Subcutaneous adipose tissue (tissue), 4 donors: ENCODE data around the gene IRF3. TPM values are rescaled to one million over a fixed set of nuclear protein-coding genes. Genes with fewer than 3 reads are reported as not detected.

Experiments used
- total RNA-seq, 4 donors: library from RNA; depleted of rRNA; stranded (reverse); fragments of >200 nt; gene quantifications; one replicate each; pipeline ENCODE4 v1.1.0, GENCODE V29; 2016
- TF ChIP-seq, protein P1 (sequence below): fragments of 450-650 bp; IDR thresholded peaks from one replicate; pipeline ENCODE4 v1.5.1; 2016; ENCODE audit warnings: low read depth, mild to moderate bottlenecking, control low read depth, antibody characterized with exemption, moderate library complexity

IRF3 gene
- total RNA-seq, 4 donors from 2014 or later, result 21.8 to 66.5 (median 39.0) TPM

DNA sequence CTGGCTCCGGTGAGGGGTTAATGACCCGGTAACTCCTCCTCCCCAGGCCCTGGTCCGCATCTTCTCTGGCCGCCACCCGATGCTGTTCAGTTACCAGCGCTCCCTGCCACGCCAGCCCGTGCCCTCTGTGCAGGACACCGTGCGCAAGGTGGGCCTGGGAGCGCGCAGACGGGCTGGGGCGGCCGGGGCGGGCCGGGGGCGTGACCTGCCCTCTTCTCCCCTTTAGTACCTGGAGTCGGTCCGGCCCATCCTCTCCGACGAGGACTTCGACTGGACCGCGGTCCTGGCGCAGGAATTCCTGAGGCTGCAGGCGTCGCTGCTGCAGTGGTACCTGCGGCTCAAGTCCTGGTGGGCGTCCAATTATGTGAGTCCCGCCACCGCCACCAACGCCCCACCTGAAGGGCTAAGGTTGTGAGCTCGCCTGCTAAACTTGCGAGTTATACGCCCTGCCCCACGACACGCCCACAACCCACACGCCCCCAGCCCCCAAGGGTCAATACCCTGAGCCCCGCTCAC, 35.7 kb upstream of the IRF3 start:
- TF ChIP-seq, protein P1, sequence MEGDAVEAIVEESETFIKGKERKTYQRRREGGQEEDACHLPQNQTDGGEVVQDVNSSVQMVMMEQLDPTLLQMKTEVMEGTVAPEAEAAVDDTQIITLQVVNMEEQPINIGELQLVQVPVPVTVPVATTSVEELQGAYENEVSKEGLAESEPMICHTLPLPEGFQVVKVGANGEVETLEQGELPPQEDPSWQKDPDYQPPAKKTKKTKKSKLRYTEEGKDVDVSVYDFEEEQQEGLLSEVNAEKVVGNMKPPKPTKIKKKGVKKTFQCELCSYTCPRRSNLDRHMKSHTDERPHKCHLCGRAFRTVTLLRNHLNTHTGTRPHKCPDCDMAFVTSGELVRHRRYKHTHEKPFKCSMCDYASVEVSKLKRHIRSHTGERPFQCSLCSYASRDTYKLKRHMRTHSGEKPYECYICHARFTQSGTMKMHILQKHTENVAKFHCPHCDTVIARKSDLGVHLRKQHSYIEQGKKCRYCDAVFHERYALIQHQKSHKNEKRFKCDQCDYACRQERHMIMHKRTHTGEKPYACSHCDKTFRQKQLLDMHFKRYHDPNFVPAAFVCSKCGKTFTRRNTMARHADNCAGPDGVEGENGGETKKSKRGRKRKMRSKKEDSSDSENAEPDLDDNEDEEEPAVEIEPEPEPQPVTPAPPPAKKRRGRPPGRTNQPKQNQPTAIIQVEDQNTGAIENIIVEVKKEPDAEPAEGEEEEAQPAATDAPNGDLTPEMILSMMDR, result no peak

DNA sequence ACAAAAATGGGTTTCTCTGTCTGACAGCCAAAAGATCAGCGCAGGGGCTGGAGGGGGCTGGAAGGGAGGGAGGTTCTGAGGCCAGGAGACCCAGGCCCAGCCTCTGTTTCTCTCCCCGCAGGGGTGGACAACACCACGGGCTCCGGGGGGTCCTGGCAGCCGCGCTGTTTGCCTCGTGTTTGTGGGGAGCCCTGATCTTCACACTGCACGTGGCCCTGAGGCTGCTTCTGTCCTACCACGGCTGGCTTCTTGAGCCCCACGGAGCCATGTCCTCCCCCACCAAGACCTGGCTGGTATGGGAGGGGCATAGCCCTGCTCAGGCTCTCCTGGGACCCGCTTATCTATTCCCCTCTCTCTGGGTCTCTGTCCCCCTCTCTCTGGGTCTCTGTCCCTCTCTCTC, 34.9 kb upstream of the IRF3 start:
- TF ChIP-seq, protein P1, result no peak

DNA sequence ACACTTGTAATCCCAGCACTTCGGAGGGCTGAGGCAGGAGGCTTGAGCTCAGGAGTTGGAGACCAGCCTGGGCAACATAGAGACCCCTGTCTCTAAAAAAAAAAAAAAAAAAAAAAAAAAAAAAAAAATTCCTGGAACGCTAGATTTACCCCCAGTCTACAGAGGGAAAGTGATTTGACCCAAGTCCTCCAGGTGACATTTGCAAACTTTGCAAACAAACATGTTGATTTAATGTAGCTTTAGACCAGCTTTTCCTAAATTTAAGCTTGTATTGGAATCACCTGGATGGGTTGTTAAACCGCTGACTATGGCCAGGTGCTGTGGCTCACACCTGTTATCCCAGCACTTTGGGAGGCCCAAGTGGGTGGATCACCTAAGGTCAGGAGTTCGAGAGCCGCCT, 33.7 kb upstream of the IRF3 start:
- TF ChIP-seq, protein P1, result no peak

DNA sequence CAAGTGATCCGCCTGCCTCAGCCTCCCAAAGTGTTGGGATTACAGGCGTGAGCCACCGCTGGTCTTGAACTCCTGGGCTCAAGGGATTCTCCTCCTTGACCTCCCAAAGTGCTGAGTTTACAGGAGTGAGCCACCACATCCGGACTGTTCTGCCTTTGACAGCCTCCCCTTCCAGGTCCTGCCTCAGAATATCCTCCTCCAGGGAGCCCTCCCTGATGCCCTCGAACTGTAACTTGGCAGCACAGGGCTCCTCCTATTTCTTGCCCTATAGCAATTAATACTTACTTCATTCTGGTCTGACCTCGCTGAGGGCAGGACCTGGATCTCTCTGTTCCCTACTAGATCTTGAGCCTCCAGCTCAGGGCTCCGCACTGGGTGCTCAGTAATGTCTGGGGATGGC, 31.2 kb upstream of the IRF3 start:
- TF ChIP-seq, protein P1, result no peak

DNA sequence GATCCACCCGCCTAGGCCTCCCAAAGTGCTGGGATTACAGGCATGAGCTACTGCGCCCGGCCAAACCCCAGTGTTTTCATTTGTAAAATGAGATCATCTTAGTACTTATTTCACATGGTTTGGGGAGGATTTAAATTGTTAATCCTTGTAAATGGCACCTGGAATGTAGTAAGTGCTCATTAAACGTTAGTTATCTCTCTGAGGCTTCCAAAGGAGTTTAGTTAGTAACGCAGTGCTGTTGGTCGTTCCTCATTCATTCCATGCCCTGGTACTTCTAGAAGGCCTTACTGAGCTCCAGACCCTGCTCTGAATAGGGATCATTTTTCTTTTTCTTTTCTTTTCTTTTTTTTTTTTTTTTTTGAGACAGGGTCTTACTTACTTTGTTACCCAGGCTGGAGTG, 30.5 kb upstream of the IRF3 start:
- TF ChIP-seq, protein P1, result no peak

DNA sequence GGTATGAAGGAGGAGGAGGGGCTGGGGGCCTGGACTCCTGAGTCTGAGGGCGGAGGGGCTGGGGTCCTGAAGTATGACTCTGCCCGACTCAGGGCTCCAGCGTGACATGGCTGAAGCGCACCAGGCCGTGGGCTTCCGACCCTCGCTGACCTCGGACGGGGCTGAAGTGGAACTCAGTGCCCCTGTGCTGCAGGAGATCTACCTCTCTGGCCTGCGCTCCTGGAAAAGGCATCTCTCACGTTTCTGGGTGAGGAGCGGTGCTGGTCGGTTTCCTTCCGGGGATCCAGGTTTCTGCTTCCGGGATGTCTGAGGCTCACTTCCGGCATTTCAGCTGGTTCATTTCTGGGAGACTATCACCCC, 26.5 kb upstream of the IRF3 start:
- TF ChIP-seq, protein P1, result no peak

DNA sequence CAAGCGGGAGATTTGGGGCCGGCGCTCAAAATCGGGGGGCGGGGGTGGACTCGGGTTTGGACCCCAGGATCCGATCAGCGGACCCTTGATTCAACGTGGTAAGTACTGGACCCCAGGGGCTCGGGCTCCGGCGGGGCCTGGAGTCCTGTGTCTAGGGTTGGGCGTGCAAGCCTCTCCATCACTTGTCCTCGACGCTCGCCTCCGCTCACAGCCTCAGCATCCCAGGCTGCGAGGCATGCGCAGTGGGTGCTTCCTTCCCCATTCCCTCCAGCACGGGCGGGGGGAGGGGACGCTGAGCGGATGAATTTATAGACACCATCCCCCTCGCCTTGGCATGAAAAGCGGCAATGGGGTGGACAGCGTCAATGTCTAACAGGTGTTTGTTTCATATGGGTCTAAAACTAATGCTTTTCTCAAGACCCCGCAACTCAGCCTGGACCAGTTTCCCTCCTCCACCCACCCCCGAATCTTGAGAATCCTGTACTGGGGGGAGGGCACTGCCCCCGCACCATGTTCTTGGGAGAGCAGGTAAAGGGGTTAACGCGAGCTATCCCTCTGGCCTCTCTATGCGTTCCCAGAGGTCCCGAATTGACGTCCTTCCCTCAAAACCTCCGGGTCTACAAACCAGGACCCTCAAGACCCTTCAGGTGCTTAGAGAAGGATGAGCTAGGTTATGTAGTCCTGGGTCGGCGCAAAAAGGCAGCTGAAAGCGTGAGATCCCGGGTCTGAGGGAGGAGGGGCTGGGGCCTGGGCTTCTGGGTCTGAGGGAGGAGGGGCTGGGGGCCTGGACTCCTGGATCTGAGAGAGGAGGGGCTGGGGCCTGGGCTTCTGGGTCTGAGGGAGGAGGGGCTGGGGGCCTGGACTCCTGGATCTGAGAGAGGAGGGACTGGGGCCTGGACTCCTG, 25.8 kb upstream of the IRF3 start:
- TF ChIP-seq, protein P1, result no peak
